ENCODE results near the gene ZCCHC14. TPM values are rescaled to one million over a fixed set of nuclear protein-coding genes. Genes with fewer than 3 reads are reported as not detected.

The ZCCHC14 gene
- total RNA-seq, 1 donor from 2014 or later = 42.4 TPM

- H3K27ac Mint-ChIP-seq = no peak overlapping the region
- no peaks in the 10 kb centered on the region for H3K9me3 Mint-ChIP-seq (ENCODE audit: low read depth)
- no peaks in the 10 kb centered on the region for H3K4me1 Mint-ChIP-seq (ENCODE audit: low read depth)
- no peak for DNase-seq (ENCODE audit: low spot score, unreplicated experiment)
- no peaks in the 10 kb centered on the region for H3K27me3 Mint-ChIP-seq
- TF ChIP-seq CTCF (IDR thresholded peaks at IDR 0.05; ENCODE audit: unreplicated experiment) = no peak
- peaks cover 22% of the 10 kb centered on the region for H3K36me3 Mint-ChIP-seq (ENCODE audit: insufficient read depth)
- H3K4me3 Mint-ChIP-seq (ENCODE audit: low read depth) = no peak overlapping the region
These were observed 71.6 kb downstream of the ZCCHC14 start for GRCh38 chr16:87421003-87421912.

GRCh38 chr16:87420026-87421002 lies 72.5 kb downstream of the ZCCHC14 start:
- H3K27me3 Mint-ChIP-seq = no peaks in the 10 kb centered on the region
- peaks cover 19% of the 10 kb centered on the region for H3K36me3 Mint-ChIP-seq (ENCODE audit: insufficient read depth)
- H3K4me1 Mint-ChIP-seq (ENCODE audit: low read depth) = no peaks in the 10 kb centered on the region
- no peak for TF ChIP-seq CTCF (IDR thresholded peaks at IDR 0.05; ENCODE audit: unreplicated experiment)
- DNase-seq (ENCODE audit: low spot score, unreplicated experiment) = no peak
- no peak overlapping the region for H3K4me3 Mint-ChIP-seq (ENCODE audit: low read depth)
- peak overlapping the region; percentile 76 for H3K27ac Mint-ChIP-seq
- no peaks in the 10 kb centered on the region for H3K9me3 Mint-ChIP-seq (ENCODE audit: low read depth)

- H3K4me3 Mint-ChIP-seq (ENCODE audit: low read depth) = no peak overlapping the region
- no peaks in the 10 kb centered on the region for H3K4me1 Mint-ChIP-seq (ENCODE audit: low read depth)
- H3K27me3 Mint-ChIP-seq = no peaks in the 10 kb centered on the region
- no peak for DNase-seq (ENCODE audit: low spot score, unreplicated experiment)
- H3K9me3 Mint-ChIP-seq (ENCODE audit: low read depth) = no peaks in the 10 kb centered on the region
- no peak overlapping the region for H3K27ac Mint-ChIP-seq
- H3K36me3 Mint-ChIP-seq (ENCODE audit: insufficient read depth) = peaks cover 21% of the 10 kb centered on the region
- no peak for TF ChIP-seq CTCF (IDR thresholded peaks at IDR 0.05; ENCODE audit: unreplicated experiment)
These were observed 74.2 kb downstream of the ZCCHC14 start for GRCh38 chr16:87418644-87419043.

GRCh38 chr16:87418216-87418615 lies 74.6 kb downstream of the ZCCHC14 start:
- no peak for TF ChIP-seq CTCF (IDR thresholded peaks at IDR 0.05; ENCODE audit: unreplicated experiment)
- peaks cover 23% of the 10 kb centered on the region for H3K36me3 Mint-ChIP-seq (ENCODE audit: insufficient read depth)
- DNase-seq (ENCODE audit: low spot score, unreplicated experiment) = no peak
- no peaks in the 10 kb centered on the region for H3K9me3 Mint-ChIP-seq (ENCODE audit: low read depth)
- H3K27me3 Mint-ChIP-seq = no peaks in the 10 kb centered on the region
- H3K27ac Mint-ChIP-seq = no peak overlapping the region
- H3K4me3 Mint-ChIP-seq (ENCODE audit: low read depth) = no peak overlapping the region
- H3K4me1 Mint-ChIP-seq (ENCODE audit: low read depth) = no peaks in the 10 kb centered on the region

GRCh38 chr16:87417528-87417910 lies 75.3 kb downstream of the ZCCHC14 start:
- peaks cover 22% of the 10 kb centered on the region for H3K36me3 Mint-ChIP-seq (ENCODE audit: insufficient read depth)
- no peak overlapping the region for H3K27ac Mint-ChIP-seq
- H3K4me1 Mint-ChIP-seq (ENCODE audit: low read depth) = no peaks in the 10 kb centered on the region

More at GRCh38 chr16:87417528-87417910, 75.3 kb downstream of the ZCCHC14 start:
- no peak overlapping the region for H3K4me3 Mint-ChIP-seq (ENCODE audit: low read depth)
- no peaks in the 10 kb centered on the region for H3K27me3 Mint-ChIP-seq
- TF ChIP-seq CTCF (IDR thresholded peaks at IDR 0.05; ENCODE audit: unreplicated experiment) = no peak
- H3K9me3 Mint-ChIP-seq (ENCODE audit: low read depth) = no peaks in the 10 kb centered on the region
- DNase-seq (ENCODE audit: low spot score, unreplicated experiment) = no peak

Measured in progenitor cell of endocrine pancreas (in vitro differentiated cells).